ENCODE measurements around the gene POLD2.

DNA sequence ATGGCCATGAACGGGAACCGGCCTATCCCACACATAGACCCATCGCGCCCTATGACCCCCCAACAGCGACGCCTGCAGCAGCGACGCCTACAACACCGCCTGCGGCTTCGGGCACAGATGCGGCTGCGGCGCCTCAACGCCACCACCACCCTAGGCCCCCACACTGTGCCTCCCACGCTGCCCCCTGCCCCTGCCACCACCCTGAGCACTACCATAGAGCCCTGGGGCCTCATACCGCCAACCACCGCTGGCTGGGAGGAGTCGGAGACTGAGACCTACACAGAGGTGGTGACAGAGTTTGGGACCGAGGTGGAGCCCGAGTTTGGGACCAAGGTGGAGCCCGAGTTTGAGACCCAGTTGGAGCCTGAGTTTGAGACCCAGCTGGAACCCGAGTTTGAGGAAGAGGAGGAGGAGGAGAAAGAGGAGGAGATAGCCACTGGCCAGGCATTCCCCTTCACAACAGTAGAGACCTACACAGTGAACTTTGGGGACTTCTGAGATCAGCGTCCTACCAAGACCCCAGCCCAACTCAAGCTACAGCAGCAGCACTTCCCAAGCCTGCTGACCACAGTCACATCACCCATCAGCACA, 9.5 kb downstream of the POLD2 start:
- TF ChIP-seq, protein P1, sequence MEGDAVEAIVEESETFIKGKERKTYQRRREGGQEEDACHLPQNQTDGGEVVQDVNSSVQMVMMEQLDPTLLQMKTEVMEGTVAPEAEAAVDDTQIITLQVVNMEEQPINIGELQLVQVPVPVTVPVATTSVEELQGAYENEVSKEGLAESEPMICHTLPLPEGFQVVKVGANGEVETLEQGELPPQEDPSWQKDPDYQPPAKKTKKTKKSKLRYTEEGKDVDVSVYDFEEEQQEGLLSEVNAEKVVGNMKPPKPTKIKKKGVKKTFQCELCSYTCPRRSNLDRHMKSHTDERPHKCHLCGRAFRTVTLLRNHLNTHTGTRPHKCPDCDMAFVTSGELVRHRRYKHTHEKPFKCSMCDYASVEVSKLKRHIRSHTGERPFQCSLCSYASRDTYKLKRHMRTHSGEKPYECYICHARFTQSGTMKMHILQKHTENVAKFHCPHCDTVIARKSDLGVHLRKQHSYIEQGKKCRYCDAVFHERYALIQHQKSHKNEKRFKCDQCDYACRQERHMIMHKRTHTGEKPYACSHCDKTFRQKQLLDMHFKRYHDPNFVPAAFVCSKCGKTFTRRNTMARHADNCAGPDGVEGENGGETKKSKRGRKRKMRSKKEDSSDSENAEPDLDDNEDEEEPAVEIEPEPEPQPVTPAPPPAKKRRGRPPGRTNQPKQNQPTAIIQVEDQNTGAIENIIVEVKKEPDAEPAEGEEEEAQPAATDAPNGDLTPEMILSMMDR (IDR thresholded peaks at IDR 0.05) = no peak
- TF ChIP-seq EP300 (IDR thresholded peaks at IDR 0.05) = no peak

Data from suprapubic skin (tissue), 3 donors.